Epithelial cell of proximal tubule (primary cell): Measurements from ENCODE around the gene CD101. TPM values are rescaled to one million over a fixed set of nuclear protein-coding genes. Genes with fewer than 3 reads are reported as not detected.

Source experiments
- DNase-seq: peaks from one replicate; pipeline ENCODE4 v3.0.0-alpha.2; 2011; ENCODE audit warnings: low read depth
- H3K4me3 ChIP-seq: 2 replicates; pipeline ENCODE4 v1.5.1; 2011; ENCODE audit warnings: low read depth, mild to moderate bottlenecking, low read length
- CTCF ChIP-seq: conservative IDR thresholded peaks from 2 replicates; pipeline ENCODE4 v1.5.1; 2012; ENCODE audit warnings: low read depth, mild to moderate bottlenecking, low read length
- total RNA-seq: library from RNA; depleted of rRNA; stranded (reverse); fragments of >200 nt; gene quantifications from 2 replicates; pipeline ENCODE4 v1.2.3, GENCODE V29; 2015

The CD101 gene
- total RNA-seq, 1 donor from 2014 or later: 0.29 TPM

GRCh38 chr1:117061986-117062415 is 60.4 kb downstream of the CD101 start:
- no peak for TF ChIP-seq CTCF
- no peak overlapping the region for H3K4me3 ChIP-seq
- DNase-seq: peak; percentile 18

GRCh38 chr1:117066367-117066766 is 64.8 kb downstream of the CD101 start:
- TF ChIP-seq CTCF: no peak
- no peak for DNase-seq

GRCh38 chr1:117067533-117068370 is 66.2 kb downstream of the CD101 start:
- DNase-seq: no peak
- no peak overlapping the region for H3K4me3 ChIP-seq
- TF ChIP-seq CTCF: peak; percentile 87

More at GRCh38 chr1:117066367-117066766, 64.8 kb downstream of the CD101 start:
- H3K4me3 ChIP-seq: no peak overlapping the region

GRCh38 chr1:117068580-117068979 is 67.0 kb downstream of the CD101 start:
- no peak for TF ChIP-seq CTCF
- DNase-seq: no peak

GRCh38 chr1:117069220-117069844 is 67.8 kb downstream of the CD101 start:
- peak; percentile 5 for TF ChIP-seq CTCF
- DNase-seq: no peak
- H3K4me3 ChIP-seq: no peak overlapping the region

More at GRCh38 chr1:117068580-117068979, 67.0 kb downstream of the CD101 start:
- no peak overlapping the region for H3K4me3 ChIP-seq

- DNase-seq: no peak
- no peak for TF ChIP-seq CTCF
- H3K4me3 ChIP-seq: no peak overlapping the region
These were observed 68.6 kb downstream of the CD101 start for GRCh38 chr1:117070124-117070523.
